GM10248 (cell line): ENCODE results near the gene FOXP2.

Source experiments
- CTCF ChIA-PET: fragments of 300-600 bp; sonication (Branson Sonifier 250); formaldehyde crosslinking; extraction: SDS; loops from one replicate; lab custom pipeline; 2021; ENCODE audit warnings: antibody characterized with exemption; lab: Yijun Ruan, JAX
- POLR2A ChIA-PET: fragments of 350-650 bp; sonication (Branson Sonifier 250); formaldehyde crosslinking; extraction: SDS; loops from one replicate; lab custom pipeline; 2020; ENCODE audit warnings: antibody characterized with exemption; lab: Yijun Ruan, JAX
- DNase-seq: peaks from one replicate; pipeline ENCODE4 v3.0.0; 2012; ENCODE audit errors: extremely low spot score
- CTCF ChIP-seq: IDR thresholded peaks from 2 replicates; pipeline ENCODE4 v1.5.1; 2012; ENCODE audit warnings: mild to moderate bottlenecking, low read depth; ENCODE audit errors: extremely low read depth, missing control alignments, control extremely low read depth

FOXP2 gene

GRCh38 chr7:114649689-114650088, 235.1 kb downstream of the FOXP2 start:
- no peak for DNase-seq
- CTCF ChIA-PET, result no interaction called here
- TF ChIP-seq CTCF, result no peak

GRCh38 chr7:114650491-114650890, 235.9 kb downstream of the FOXP2 start:
- TF ChIP-seq CTCF, result no peak
- ChIA-PET CTCF (no interaction called here), POLR2A (no interaction called here)
- DNase-seq, result no peak

More at GRCh38 chr7:114649689-114650088, 235.1 kb downstream of the FOXP2 start:
- POLR2A ChIA-PET, result no interaction called here

- no peak for DNase-seq
- TF ChIP-seq CTCF, result no peak
- ChIA-PET POLR2A (no interaction called here), CTCF (interaction anchor here (0.9 kb wide), 1 partner anchor 11 kb away, joined by 3 read pairs; no protein-coding TSS in a partner anchor)
Measured at GRCh38 chr7:114652041-114652440, 237.4 kb downstream of the FOXP2 start.

GRCh38 chr7:114653364-114654088, 238.9 kb downstream of the FOXP2 start:
- DNase-seq, result no peak
- no peak for TF ChIP-seq CTCF
- ChIA-PET POLR2A (no interaction called here), CTCF (interaction anchor here (0.9 to 2.6 kb wide), 6 partner anchors 8 to 21 kb away, joined by 3 to 9 read pairs (median 4); no protein-coding TSS in a partner anchor)

- ChIA-PET POLR2A (no interaction called here), CTCF (interaction anchor here (1.1 to 1.7 kb wide), 3 partner anchors 9 to 54 kb away, joined by 3 read pairs; no protein-coding TSS in a partner anchor)
- TF ChIP-seq CTCF, result no peak
- DNase-seq, result no peak
Measured at GRCh38 chr7:114656466-114656865, 241.9 kb downstream of the FOXP2 start.

- POLR2A ChIA-PET, result no interaction called here
- DNase-seq, result no peak
Measured at GRCh38 chr7:114657279-114657678, 242.7 kb downstream of the FOXP2 start.

More at GRCh38 chr7:114657279-114657678, 242.7 kb downstream of the FOXP2 start:
- TF ChIP-seq CTCF, result no peak
- CTCF ChIA-PET, result interaction anchor here (1.4 to 1.7 kb wide), 2 partner anchors 16 to 53 kb away, joined by 3 to 5 read pairs; no protein-coding TSS in a partner anchor
